Neural cell (in vitro differentiated cells): ENCODE measurements around the gene PGAP2.

ENCODE experiments used
- CTCF ChIP-seq: fragments of 450-650 bp; IDR thresholded peaks from 2 replicates; pipeline ENCODE4 v1.5.1; 2014; ENCODE audit warnings: antibody characterized with exemption, mild to moderate bottlenecking, moderate library complexity; ENCODE audit not compliant: poor library complexity, severe bottlenecking
- EP300 ChIP-seq: fragments of 450-650 bp; conservative IDR thresholded peaks from 2 replicates; pipeline ENCODE4 v1.6.1; 2014; ENCODE audit warnings: antibody characterized with exemption, mild to moderate bottlenecking, moderate library complexity; ENCODE audit not compliant: poor library complexity, severe bottlenecking
- EZH2 ChIP-seq: fragments of 200-600, 300-800 bp; shearing (Covaris generic), sonication (generic); IDR thresholded peaks from 2 replicates; pipeline ENCODE4 v1.6.1; 2014; ENCODE audit warnings: antibody characterized with exemption, low read length, borderline replicate concordance, mild to moderate bottlenecking; ENCODE audit not compliant: insufficient read depth, poor library complexity, severe bottlenecking
- TAF1 ChIP-seq: IDR thresholded peaks from 2 replicates; pipeline ENCODE4 v1.6.1; 2012; ENCODE audit warnings: low read depth

- no peak for TF ChIP-seq CTCF
- no peak for TF ChIP-seq EZH2
- no peak for TF ChIP-seq TAF1
- TF ChIP-seq EP300 = no peak
Measured at GRCh38 chr11:3773180-3773579, 35.2 kb upstream of the PGAP2 start.
